GM23338 (cell line): ENCODE data around the gene MBD3L2. TPM values are rescaled to one million over a fixed set of nuclear protein-coding genes. Genes with fewer than 3 reads are reported as not detected.

Source experiments
- ATAC-seq: fragments of 200-7000 bp; cut with Tn5 transposase; 3 replicates; pipeline ENCODE4 v1.9.1; 2020
- DNase-seq: peaks from one replicate; pipeline ENCODE4 v3.0.0-alpha.2; 2015; ENCODE audit warnings: low spot score
- H2AFZ ChIP-seq: fragments of 200-600 bp; sonication (generic); 2 replicates; pipeline ENCODE4 v1.8.0; 2016; ENCODE audit warnings: antibody characterized with exemption, mild to moderate bottlenecking, moderate library complexity
- H3F3A ChIP-seq: fragments of 200-600 bp; sonication (generic); replicated peaks from 2 replicates; pipeline ENCODE4 v1.8.0; 2017; ENCODE audit warnings: antibody characterized with exemption, mixed run types, low read depth
- H3K27ac ChIP-seq: fragments of 200-600 bp; sonication (generic); 2 replicates; pipeline ENCODE4 v1.6.1; 2016; ENCODE audit warnings: low read depth
- H3K27me3 ChIP-seq: fragments of 200-600 bp; sonication (generic); 2 replicates; pipeline ENCODE4 v1.8.0; 2016; ENCODE audit warnings: mild to moderate bottlenecking, mixed run types, moderate library complexity; ENCODE audit not compliant: insufficient read depth
- H3K36me3 ChIP-seq: fragments of 200-600 bp; sonication (generic); 2 replicates; pipeline ENCODE4 v1.8.0; 2016; ENCODE audit warnings: mild to moderate bottlenecking; ENCODE audit not compliant: insufficient read depth
- H3K4me1 ChIP-seq: fragments of 200-600 bp; sonication (generic); 2 replicates; pipeline ENCODE4 v1.8.0; 2016; ENCODE audit warnings: mild to moderate bottlenecking, moderate library complexity; ENCODE audit not compliant: insufficient read depth
- H3K4me2 ChIP-seq: fragments of 200-600 bp; sonication (generic); 2 replicates; pipeline ENCODE4 v1.7.1; 2017; ENCODE audit warnings: mixed run types
- H3K4me3 ChIP-seq: fragments of 200-600 bp; sonication (generic); 2 replicates; pipeline ENCODE4 v1.6.1; 2016; ENCODE audit warnings: mixed run types
- H3K79me2 ChIP-seq: fragments of 200-600 bp; sonication (generic); replicated peaks from 2 replicates; pipeline ENCODE4 v1.8.0; 2017; ENCODE audit warnings: mild to moderate bottlenecking; ENCODE audit not compliant: insufficient read depth
- H3K9me2 ChIP-seq: fragments of 200-600 bp; sonication (generic); 2 replicates; pipeline ENCODE4 v1.8.0; 2017; ENCODE audit not compliant: insufficient read depth
- H4K20me1 ChIP-seq: fragments of 200-600 bp; sonication (generic); replicated peaks from 2 replicates; pipeline ENCODE4 v1.8.0; 2017; ENCODE audit warnings: mild to moderate bottlenecking; ENCODE audit not compliant: insufficient read depth
- H3K27ac Mint-ChIP-seq: 2 replicates; pipeline ENCODE4 v1.8.0; 2020; ENCODE audit warnings: inconsistent platforms, mild to moderate bottlenecking, moderate library complexity, mixed read lengths
- H3K27me3 Mint-ChIP-seq: 3 replicates; pipeline ENCODE4 v1.8.0; 2022; ENCODE audit warnings: low read depth, mild to moderate bottlenecking, moderate library complexity, mixed read lengths, inconsistent platforms; ENCODE audit not compliant: insufficient read depth, poor library complexity
- H3K36me3 Mint-ChIP-seq: 3 replicates; pipeline ENCODE4 v1.8.0; 2021; ENCODE audit warnings: low read depth, mild to moderate bottlenecking, inconsistent platforms, moderate library complexity, mixed read lengths
- H3K4me1 Mint-ChIP-seq: 3 replicates; pipeline ENCODE4 v1.8.0; 2020; ENCODE audit warnings: mild to moderate bottlenecking, inconsistent platforms, mixed read lengths
- H3K4me3 Mint-ChIP-seq: 3 replicates; pipeline ENCODE4 v1.8.0; 2021; ENCODE audit warnings: moderate library complexity, mild to moderate bottlenecking, inconsistent platforms, mixed read lengths
- H3K9me3 Mint-ChIP-seq: 3 replicates; pipeline ENCODE4 v1.8.0; 2020; ENCODE audit warnings: moderate library complexity, mild to moderate bottlenecking, inconsistent platforms, mixed read lengths
- CREB1 ChIP-seq: fragments of 250-450 bp; sonication (Bioruptor Pico); IDR thresholded peaks from 2 replicates; pipeline ENCODE4 v1.5.0; 2020; ENCODE audit warnings: low read depth, mild to moderate bottlenecking, moderate library complexity
- CTCF ChIP-seq, 2 experiments: fragments of 200-600 bp in 1 of 2; sonication (generic) in 1 of 2; conservative IDR thresholded peaks; 2 replicates each; pipeline versions ENCODE4 v1.5.1 to v1.6.1; 2016 to 2017; ENCODE audit warnings: antibody characterized with exemption in 2 of 2, low read depth in 2 of 2, mild to moderate bottlenecking in 2 of 2, moderate library complexity in 1 of 2
- EZH2 ChIP-seq: fragments of 200-600 bp; sonication (generic); IDR thresholded peaks from one replicate; pipeline ENCODE4 v1.8.0; 2017; ENCODE audit warnings: antibody characterized with exemption, mild to moderate bottlenecking, low read depth; ENCODE audit not compliant: unreplicated experiment
- EZH2phosphoT487 ChIP-seq: fragments of 200-600 bp; sonication (generic); IDR thresholded peaks from one replicate; pipeline ENCODE4 v1.8.1; 2018; ENCODE audit warnings: antibody characterized with exemption; ENCODE audit not compliant: unreplicated experiment
- JUNB ChIP-seq: IDR thresholded peaks from one replicate; pipeline ENCODE4 v1.6.1; 2016; ENCODE audit warnings: antibody characterized with exemption; ENCODE audit not compliant: unreplicated experiment
- NANOG ChIP-seq: IDR thresholded peaks from 2 replicates; pipeline ENCODE4 v1.6.1; 2016; ENCODE audit warnings: antibody characterized with exemption, borderline replicate concordance
- POLR2AphosphoS5 ChIP-seq: IDR thresholded peaks from 2 replicates; pipeline ENCODE4 v1.6.1; 2016; ENCODE audit warnings: antibody characterized with exemption, low read depth
- ZNF114 ChIP-seq: fragments of 250-450 bp; sonication (Bioruptor Pico); IDR thresholded peaks from 2 replicates; pipeline ENCODE4 v1.5.0; 2020; ENCODE audit warnings: mild to moderate bottlenecking, moderate library complexity
- ZNF331 ChIP-seq: fragments of 250-450 bp; sonication (Bioruptor Pico); IDR thresholded peaks from 2 replicates; pipeline ENCODE4 v1.5.0; 2020; ENCODE audit warnings: low read depth, mild to moderate bottlenecking, moderate library complexity
- ZNF462 ChIP-seq: fragments of 250-450 bp; sonication (Bioruptor Pico); IDR thresholded peaks from 2 replicates; pipeline ENCODE4 v1.5.0; 2020; ENCODE audit warnings: mild to moderate bottlenecking, moderate library complexity
- polyA plus RNA-seq: library from polyadenylated mRNA; unstranded; fragments of >200 nt; fragmentation: Nextera tagmentation; extraction: Ambion mirVana; gene quantifications from 2 replicates; pipeline ENCODE4 v1.2.1, GENCODE V29; 2016
- total RNA-seq: library from RNA; depleted of rRNA; stranded (reverse); fragments of >200 nt; shearing (Covaris generic); gene quantifications from 2 replicates; pipeline ENCODE4 v1.2.3, GENCODE V29; 2014
- TF ChIP-seq, protein P1 (sequence below): IDR thresholded peaks from one replicate; pipeline ENCODE4 v1.6.1; 2018; ENCODE audit warnings: antibody characterized with exemption; ENCODE audit not compliant: unreplicated experiment
- TF ChIP-seq, protein P2 (sequence below): IDR thresholded peaks from 2 replicates; pipeline ENCODE4 v1.6.1; 2016; ENCODE audit warnings: antibody characterized with exemption

The MBD3L2 gene
- total and polyA plus RNA-seq, 2 experiments from 2014 or later, result not detected

DNA sequence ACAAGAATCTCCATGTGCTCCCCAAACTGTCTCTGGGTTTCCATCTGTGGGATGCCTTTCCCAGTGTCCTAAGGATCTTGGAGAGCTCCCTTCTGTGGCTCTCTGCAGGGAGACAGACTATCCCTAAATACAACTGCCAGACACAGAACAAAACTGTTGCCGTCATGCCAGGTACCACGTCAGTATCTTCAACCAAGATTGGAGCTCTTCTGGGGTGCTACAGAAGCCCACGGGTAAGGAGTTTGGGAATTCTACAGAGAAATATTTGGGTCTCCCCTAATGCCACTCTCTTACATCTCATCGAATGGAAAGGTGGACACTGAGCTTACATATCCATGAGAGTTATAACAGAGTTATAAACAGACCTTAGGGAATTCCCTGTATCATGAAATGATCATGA is 14.2 kb downstream of the MBD3L2 start:
- DNase-seq, result peak; percentile 4
- Mint-ChIP-seq H3K4me1 (no peaks in the 10 kb centered on the region), H3K36me3 (peaks cover 5% of the 10 kb centered on the region; the same call in 1 of the 3 replicates), H3K27me3 (peaks cover 4% of the 10 kb centered on the region), H3K9me3 (peaks cover 34% of the 10 kb centered on the region), H3K4me3 (no peak overlapping the region), H3K27ac (no peak overlapping the region)
- Histone ChIP-seq H3K79me2 (no peaks in the 10 kb centered on the region), H3K36me3 (no peaks in the 10 kb centered on the region), H3K4me2 (no peak overlapping the region), H3K9me2 (no peaks in the 10 kb centered on the region), H4K20me1 (no peaks in the 10 kb centered on the region), H3K4me1 (no peaks in the 10 kb centered on the region), H3K27me3 (no peaks in the 10 kb centered on the region), H2AFZ (no peak overlapping the region), H3F3A (no peaks in the 10 kb centered on the region; the same call in 1 of the 2 replicates), H3K4me3 (no peak overlapping the region), H3K27ac (no peak overlapping the region)
- TF ChIP-seq, protein P1, sequence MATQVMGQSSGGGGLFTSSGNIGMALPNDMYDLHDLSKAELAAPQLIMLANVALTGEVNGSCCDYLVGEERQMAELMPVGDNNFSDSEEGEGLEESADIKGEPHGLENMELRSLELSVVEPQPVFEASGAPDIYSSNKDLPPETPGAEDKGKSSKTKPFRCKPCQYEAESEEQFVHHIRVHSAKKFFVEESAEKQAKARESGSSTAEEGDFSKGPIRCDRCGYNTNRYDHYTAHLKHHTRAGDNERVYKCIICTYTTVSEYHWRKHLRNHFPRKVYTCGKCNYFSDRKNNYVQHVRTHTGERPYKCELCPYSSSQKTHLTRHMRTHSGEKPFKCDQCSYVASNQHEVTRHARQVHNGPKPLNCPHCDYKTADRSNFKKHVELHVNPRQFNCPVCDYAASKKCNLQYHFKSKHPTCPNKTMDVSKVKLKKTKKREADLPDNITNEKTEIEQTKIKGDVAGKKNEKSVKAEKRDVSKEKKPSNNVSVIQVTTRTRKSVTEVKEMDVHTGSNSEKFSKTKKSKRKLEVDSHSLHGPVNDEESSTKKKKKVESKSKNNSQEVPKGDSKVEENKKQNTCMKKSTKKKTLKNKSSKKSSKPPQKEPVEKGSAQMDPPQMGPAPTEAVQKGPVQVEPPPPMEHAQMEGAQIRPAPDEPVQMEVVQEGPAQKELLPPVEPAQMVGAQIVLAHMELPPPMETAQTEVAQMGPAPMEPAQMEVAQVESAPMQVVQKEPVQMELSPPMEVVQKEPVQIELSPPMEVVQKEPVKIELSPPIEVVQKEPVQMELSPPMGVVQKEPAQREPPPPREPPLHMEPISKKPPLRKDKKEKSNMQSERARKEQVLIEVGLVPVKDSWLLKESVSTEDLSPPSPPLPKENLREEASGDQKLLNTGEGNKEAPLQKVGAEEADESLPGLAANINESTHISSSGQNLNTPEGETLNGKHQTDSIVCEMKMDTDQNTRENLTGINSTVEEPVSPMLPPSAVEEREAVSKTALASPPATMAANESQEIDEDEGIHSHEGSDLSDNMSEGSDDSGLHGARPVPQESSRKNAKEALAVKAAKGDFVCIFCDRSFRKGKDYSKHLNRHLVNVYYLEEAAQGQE, result no peak
- no peak for TF ChIP-seq JUNB
- no peak for TF ChIP-seq EZH2phosphoT487
- no peak for TF ChIP-seq NANOG
- TF ChIP-seq CTCF (conservative IDR thresholded peaks at IDR 0.05; ENCODE audit: low read depth in 2 of 2), result no peak
- no peak for TF ChIP-seq CREB1 (CRISPR knock-in tag)
- no peak for TF ChIP-seq ZNF114 (CRISPR knock-in tag)
- no peak for TF ChIP-seq ZNF462 (CRISPR knock-in tag)
- TF ChIP-seq ZNF331 (CRISPR knock-in tag), result no peak
- TF ChIP-seq POLR2AphosphoS5, result no peak
- TF ChIP-seq EZH2, result no peak
- TF ChIP-seq, protein P2, sequence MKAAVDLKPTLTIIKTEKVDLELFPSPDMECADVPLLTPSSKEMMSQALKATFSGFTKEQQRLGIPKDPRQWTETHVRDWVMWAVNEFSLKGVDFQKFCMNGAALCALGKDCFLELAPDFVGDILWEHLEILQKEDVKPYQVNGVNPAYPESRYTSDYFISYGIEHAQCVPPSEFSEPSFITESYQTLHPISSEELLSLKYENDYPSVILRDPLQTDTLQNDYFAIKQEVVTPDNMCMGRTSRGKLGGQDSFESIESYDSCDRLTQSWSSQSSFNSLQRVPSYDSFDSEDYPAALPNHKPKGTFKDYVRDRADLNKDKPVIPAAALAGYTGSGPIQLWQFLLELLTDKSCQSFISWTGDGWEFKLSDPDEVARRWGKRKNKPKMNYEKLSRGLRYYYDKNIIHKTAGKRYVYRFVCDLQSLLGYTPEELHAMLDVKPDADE, result no peak
- ATAC-seq, result no peak
